ENCODE measurements around the gene TMEM232.

TMEM232 gene

GRCh38 chr5:110413856-110414255, 312.6 kb downstream of the TMEM232 start:
- no peak for DNase-seq (ENCODE audit: low read depth in 1 of 2, low spot score in 1 of 2)
- Histone ChIP-seq H3K4me3 (replicated peaks; ENCODE audit: insufficient read depth, low read length) (no peak overlapping the region), H3K27me3 (ENCODE audit: insufficient read depth, poor library complexity, severe bottlenecking) (no peaks in the 10 kb centered on the region), H3K27ac (replicated peaks) (no peak overlapping the region)
- no peak for TF ChIP-seq REST (IDR thresholded peaks at IDR 0.05; ENCODE audit: insufficient replicate concordance, low read depth)
- TF ChIP-seq, protein P1, sequence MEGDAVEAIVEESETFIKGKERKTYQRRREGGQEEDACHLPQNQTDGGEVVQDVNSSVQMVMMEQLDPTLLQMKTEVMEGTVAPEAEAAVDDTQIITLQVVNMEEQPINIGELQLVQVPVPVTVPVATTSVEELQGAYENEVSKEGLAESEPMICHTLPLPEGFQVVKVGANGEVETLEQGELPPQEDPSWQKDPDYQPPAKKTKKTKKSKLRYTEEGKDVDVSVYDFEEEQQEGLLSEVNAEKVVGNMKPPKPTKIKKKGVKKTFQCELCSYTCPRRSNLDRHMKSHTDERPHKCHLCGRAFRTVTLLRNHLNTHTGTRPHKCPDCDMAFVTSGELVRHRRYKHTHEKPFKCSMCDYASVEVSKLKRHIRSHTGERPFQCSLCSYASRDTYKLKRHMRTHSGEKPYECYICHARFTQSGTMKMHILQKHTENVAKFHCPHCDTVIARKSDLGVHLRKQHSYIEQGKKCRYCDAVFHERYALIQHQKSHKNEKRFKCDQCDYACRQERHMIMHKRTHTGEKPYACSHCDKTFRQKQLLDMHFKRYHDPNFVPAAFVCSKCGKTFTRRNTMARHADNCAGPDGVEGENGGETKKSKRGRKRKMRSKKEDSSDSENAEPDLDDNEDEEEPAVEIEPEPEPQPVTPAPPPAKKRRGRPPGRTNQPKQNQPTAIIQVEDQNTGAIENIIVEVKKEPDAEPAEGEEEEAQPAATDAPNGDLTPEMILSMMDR (IDR thresholded peaks at IDR 0.05; ENCODE audit: insufficient read depth, low read length) = no peak
- TF ChIP-seq SPI1 (IDR thresholded peaks at IDR 0.05; ENCODE audit: borderline replicate concordance, low read depth) = no peak
- TF ChIP-seq POLR2AphosphoS5 (IDR thresholded peaks at IDR 0.05; ENCODE audit: low read depth) = no peak
- no peak for TF ChIP-seq GABPA (IDR thresholded peaks at IDR 0.05; ENCODE audit: low read depth)

DNA sequence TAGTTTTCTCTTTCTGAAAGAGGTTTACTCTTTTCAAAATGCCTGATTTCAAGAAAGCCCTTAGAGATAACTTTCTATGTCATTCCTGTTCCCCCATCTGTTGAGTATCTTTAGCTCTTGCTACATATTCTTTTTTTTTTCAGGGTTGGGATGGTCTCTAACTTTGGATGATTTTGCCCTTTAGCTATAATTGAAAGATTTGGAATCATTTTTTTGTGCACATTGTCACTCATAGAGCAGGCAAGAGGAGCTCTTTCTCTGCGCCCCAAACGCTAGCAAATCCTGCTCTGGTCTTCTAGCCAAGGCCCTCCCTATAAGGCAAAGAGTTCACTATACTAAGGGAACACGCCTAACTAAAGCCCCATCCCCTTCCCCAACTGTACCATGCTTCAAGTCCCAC, 316.9 kb downstream of the TMEM232 start:
- TF ChIP-seq, protein P1 (IDR thresholded peaks at IDR 0.05; ENCODE audit: insufficient read depth, low read length) = no peak
- TF ChIP-seq GABPA (IDR thresholded peaks at IDR 0.05; ENCODE audit: low read depth) (no peak), SPI1 (IDR thresholded peaks at IDR 0.05; ENCODE audit: borderline replicate concordance, low read depth) (no peak), REST (IDR thresholded peaks at IDR 0.05; ENCODE audit: insufficient replicate concordance, low read depth) (no peak), POLR2AphosphoS5 (IDR thresholded peaks at IDR 0.05; ENCODE audit: low read depth) (no peak)
- no peak for DNase-seq (ENCODE audit: low read depth in 1 of 2, low spot score in 1 of 2)
- H3K27ac ChIP-seq (replicated peaks) = no peak overlapping the region
- H3K27me3 ChIP-seq (ENCODE audit: insufficient read depth, poor library complexity, severe bottlenecking) = no peaks in the 10 kb centered on the region
- H3K4me3 ChIP-seq (replicated peaks; ENCODE audit: insufficient read depth, low read length) = no peak overlapping the region

DNA sequence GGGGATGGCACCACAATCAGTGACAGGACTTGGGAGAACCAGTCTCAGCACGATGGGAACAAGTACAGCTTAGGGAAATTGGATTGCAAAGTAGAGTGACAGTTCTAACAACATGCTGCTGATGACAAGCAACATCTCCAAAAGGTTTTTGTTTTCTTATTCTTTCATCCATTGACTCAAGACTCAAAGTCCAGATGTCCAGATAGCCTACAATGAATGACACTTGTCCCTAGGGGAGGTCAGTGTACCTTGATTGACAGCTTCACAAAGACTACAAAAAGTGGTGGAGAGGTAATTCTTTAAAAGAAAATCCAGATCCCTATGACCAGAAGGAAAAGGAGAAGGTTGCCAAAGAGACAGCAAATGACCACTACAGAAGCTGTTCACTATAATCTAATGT, 323.9 kb downstream of the TMEM232 start:
- Histone ChIP-seq H3K4me3 (replicated peaks; ENCODE audit: insufficient read depth, low read length) (no peak overlapping the region), H3K27ac (replicated peaks) (no peak overlapping the region), H3K27me3 (ENCODE audit: insufficient read depth, poor library complexity, severe bottlenecking) (no peaks in the 10 kb centered on the region)
- TF ChIP-seq GABPA (IDR thresholded peaks at IDR 0.05; ENCODE audit: low read depth) (no peak), POLR2AphosphoS5 (IDR thresholded peaks at IDR 0.05; ENCODE audit: low read depth) (no peak), SPI1 (IDR thresholded peaks at IDR 0.05; ENCODE audit: borderline replicate concordance, low read depth) (no peak), REST (IDR thresholded peaks at IDR 0.05; ENCODE audit: insufficient replicate concordance, low read depth) (no peak)
- TF ChIP-seq, protein P1 (IDR thresholded peaks at IDR 0.05; ENCODE audit: insufficient read depth, low read length) = no peak
- no peak for DNase-seq (ENCODE audit: low read depth in 1 of 2, low spot score in 1 of 2)

All from HL-60 (cell line).